Omental fat pad (tissue), 4 donors: ENCODE data around the gene STON2. TPM values are rescaled to one million over a fixed set of nuclear protein-coding genes. Genes with fewer than 3 reads are reported as not detected.

Experiments used
- ATAC-seq: fragments of 150-250 bp; one replicate; pipeline ENCODE4 v1.9.1; 2016; ENCODE audit warnings: mild to moderate bottlenecking, moderate library complexity; ENCODE audit not compliant: low FRiP score
- DNase-seq: peaks from one replicate; pipeline ENCODE4 v3.0.0-alpha.2; 2019; ENCODE audit warnings: low spot score
- CTCF ChIP-seq, 3 donors: fragments of 450-650 bp; IDR thresholded peaks; one replicate each; pipeline ENCODE4 v1.5.1; 2016 to 2017; ENCODE audit warnings: antibody characterized with exemption in 3 of 3, mild to moderate bottlenecking in 3 of 3, moderate library complexity in 2 of 3
- total RNA-seq, 4 donors: library from RNA; depleted of rRNA; stranded (reverse); fragments of >200 nt; gene quantifications; one replicate each; pipeline ENCODE4 v1.1.0, GENCODE V29; 2016

STON2 gene
- total RNA-seq, 4 donors from 2014 or later = 8.0 to 31.4 (median 18.6) TPM

- no peak for DNase-seq
- TF ChIP-seq CTCF (IDR thresholded peaks at IDR 0.05) = no peak
- ATAC-seq = no peak
Observed at GRCh38 chr14:81263777-81264410, 136.2 kb downstream of the STON2 start.

DNA sequence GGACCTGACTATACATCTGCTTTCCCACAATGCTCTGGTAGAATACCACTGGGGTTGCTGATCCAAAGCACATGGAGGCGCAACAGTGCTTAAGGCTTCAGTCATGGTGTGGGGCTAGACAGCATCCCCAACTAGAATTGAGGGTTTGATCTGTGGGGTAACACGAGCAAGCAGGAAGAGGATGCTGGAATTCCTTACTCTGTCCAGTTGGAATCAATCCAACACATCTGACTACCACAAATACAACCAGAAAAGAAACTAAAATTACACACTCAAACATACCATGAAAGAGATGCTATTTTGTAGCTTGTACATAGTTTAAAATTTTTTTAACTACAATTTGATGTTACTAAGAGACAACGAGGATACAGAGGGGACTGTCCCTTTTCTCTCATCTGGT lies 138.9 kb downstream of the STON2 start:
- DNase-seq (no peak), ATAC-seq (no peak)
- TF ChIP-seq CTCF (IDR thresholded peaks at IDR 0.05) = no peak

DNA sequence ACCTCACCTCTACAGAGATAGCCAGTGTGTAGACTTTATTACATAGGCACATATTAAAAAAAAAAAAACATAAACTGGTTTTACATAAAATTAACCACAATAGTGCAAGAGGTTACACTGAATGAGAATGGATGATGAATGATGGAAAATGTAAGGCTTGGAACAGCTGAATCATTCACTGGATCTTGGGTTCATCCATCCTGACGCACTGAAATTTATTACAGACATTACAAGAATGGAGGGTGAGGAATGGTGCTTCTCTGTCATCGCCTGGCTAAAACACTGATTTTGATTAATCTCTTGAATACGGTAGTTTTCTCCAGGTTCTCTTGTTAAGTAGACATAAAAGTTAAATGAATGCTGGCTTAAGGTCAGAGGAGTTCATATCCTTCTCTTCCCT lies 139.4 kb downstream of the STON2 start:
- ATAC-seq (no peak), DNase-seq (no peak)
- TF ChIP-seq CTCF (IDR thresholded peaks at IDR 0.05) = no peak

DNA sequence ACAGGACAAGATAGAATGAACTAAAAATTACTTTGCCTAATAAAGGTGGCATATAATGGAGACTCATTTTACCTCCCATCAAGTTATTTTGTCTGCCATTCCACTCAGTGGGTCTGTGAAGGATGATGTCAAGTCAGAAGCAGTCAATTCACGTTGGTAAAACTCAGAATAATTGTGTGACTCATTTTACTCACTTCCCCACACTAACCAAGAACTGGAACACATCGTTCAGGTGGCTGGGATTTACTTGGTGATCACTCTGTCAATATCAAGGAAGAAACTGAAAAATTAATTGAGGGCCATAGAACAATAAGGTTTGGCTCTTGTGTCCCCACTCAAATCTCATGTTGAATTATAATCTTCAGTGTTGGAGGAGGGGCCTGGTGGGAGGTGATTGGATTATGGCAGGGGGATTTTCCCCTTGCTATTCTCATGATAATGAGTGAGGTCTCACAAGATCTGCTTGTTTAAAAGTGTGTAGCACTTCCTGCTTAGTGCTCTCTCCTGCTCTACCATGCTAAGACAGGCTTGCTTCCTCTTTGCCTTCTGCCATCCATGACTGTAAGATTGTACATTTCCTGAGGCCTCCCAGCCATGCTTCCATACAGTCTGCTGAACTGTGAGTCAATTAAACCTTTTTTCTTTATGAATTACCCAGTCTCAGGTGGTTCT lies 143.7 kb downstream of the STON2 start:
- TF ChIP-seq CTCF (IDR thresholded peaks at IDR 0.05) = no peak
- no peak for ATAC-seq
- DNase-seq = no peak

DNA sequence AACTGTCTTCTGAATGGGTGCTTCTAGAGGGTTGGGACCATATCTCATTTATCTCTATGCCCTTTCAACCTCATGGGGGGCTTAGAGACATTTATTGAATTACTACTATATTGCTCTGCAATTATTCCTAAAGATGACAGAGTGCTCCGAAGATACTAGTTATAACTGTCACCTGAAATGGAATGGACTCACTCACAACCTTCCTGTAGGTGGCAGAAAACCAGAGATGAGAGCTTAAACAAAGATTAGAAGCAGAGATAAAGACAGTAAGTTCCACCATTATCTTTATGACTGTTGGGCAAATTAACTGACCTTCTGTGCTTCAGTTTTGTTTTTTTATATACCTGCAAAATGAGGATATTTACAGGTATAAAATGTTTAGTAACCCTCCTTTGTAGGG lies 147.8 kb downstream of the STON2 start:
- ATAC-seq (no peak), DNase-seq (no peak)
- no peak for TF ChIP-seq CTCF (IDR thresholded peaks at IDR 0.05)

- no peak for DNase-seq
- no peak for TF ChIP-seq CTCF (IDR thresholded peaks at IDR 0.05)
- ATAC-seq = no peak
Observed at GRCh38 chr14:81247271-81247766, 152.8 kb downstream of the STON2 start.
